Ovary (tissue), 9 donors: ENCODE results near the gene ADGRD1. TPM values are rescaled to one million over a fixed set of nuclear protein-coding genes. Genes with fewer than 3 reads are reported as not detected.

ENCODE experiments used
- DNase-seq, 5 donors: peaks; one replicate each; pipeline ENCODE4 v3.0.0-alpha.2; 2019 to 2020
- H3K27ac ChIP-seq, 2 donors: fragments of 200-600 bp; one replicate each; pipeline versions ENCODE4 v1.5.1 to v1.8.0; 2019 to 2022
- H3K27me3 ChIP-seq: fragments of 200-600 bp; one replicate; pipeline ENCODE4 v1.8.0; 2022
- H3K36me3 ChIP-seq: fragments of 200-600 bp; sonication (generic); one replicate; pipeline ENCODE4 v1.5.1; 2019
- H3K4me1 ChIP-seq: one replicate; pipeline ENCODE4 v1.8.1; 2013; ENCODE audit warnings: mild to moderate bottlenecking, moderate library complexity; ENCODE audit not compliant: insufficient read depth
- H3K4me3 ChIP-seq: fragments of 200-600 bp; sonication (generic); one replicate; pipeline ENCODE4 v1.5.1; 2017
- H3K9me3 ChIP-seq, 2 donors: fragments of 200-600 bp in 1 of 2; sonication (generic) in 1 of 2; one replicate each; pipeline versions ENCODE4 v1.5.1 to v1.8.1; 2013 to 2019; ENCODE audit warnings: mild to moderate bottlenecking in 1 of 2, moderate library complexity in 1 of 2
- EP300 ChIP-seq: sonication (generic); formaldehyde crosslinking; IDR thresholded peaks from one replicate; pipeline ENCODE4 v1.6.1; 2017; ENCODE audit warnings: antibody characterized with exemption
- POLR2A ChIP-seq: fragments of 450-650 bp; IDR thresholded peaks from one replicate; pipeline ENCODE4 v1.6.1; 2017; ENCODE audit warnings: antibody characterized with exemption, mild to moderate bottlenecking, moderate library complexity
- WGBS, 3 donors: extraction: QIAGEN DNeasy Blood & Tissue Kit in 1 of 3; methylation state at CpG; one replicate each; pipeline versions ENCODE4 v1.1.5 to v1.1.7; 2013 to 2017; 5-methylcytosine and 5-hydroxymethylcytosine counted together
- intact Hi-C, 4 donors: fragments of 100-400 bp; cut with DNase I; formaldehyde crosslinking; loops; one replicate each; pipeline versions ENCODE4 v1.11.0 to v1.15.1; 2022 to 2023
- polyA plus RNA-seq, 2 donors: library from polyadenylated mRNA; stranded (reverse); fragments of 200-250 nt in 1 of 2; fragments of 350-450 nt in 1 of 2; fragmentation: Illumina TruSeq in 1 of 2; extraction: RNeasy Lipid Tissue Mini Kit (QIAGEN cat#74804) in 1 of 2; gene quantifications; one replicate each; pipeline ENCODE4 v1.2.3, GENCODE V29; 2013 to 2014
- total RNA-seq, 7 donors: library from RNA; depleted of rRNA in 2 of 7; stranded (reverse); fragments of >200 nt in 2 of 7; fragmentation: NEBNext Ultra II Directional in 3 of 7; extraction: Animal tissue kit (Norgen Biotek cat#: 25700) in 3 of 7; gene quantifications; one replicate each; pipeline versions ENCODE4 v1.1.0 to v1.2.4, GENCODE V29; 2016 to 2023
- TF ChIP-seq, protein P1 (sequence below), 3 donors: fragments of 450-650 bp in 2 of 3; fragments of 200-600 bp in 1 of 3; IDR thresholded peaks; one replicate each; pipeline versions ENCODE4 v1.5.1 to v1.8.0; 2016 to 2022; ENCODE audit warnings: antibody characterized with exemption in 3 of 3, mild to moderate bottlenecking in 1 of 3
- donor health status: DM: no; HTN: no; CAD: no; lungs with moderate emphysema.
- donor health status: DM: no; HTN: no; CAD: no.
- donor health status: Bipolar disorder and iron deficiency.
- donor health status: DM: yes; HTN: yes; CAD: no.
- donor health status: DM: no; HTN: no; CAD: no.
- donor health status: DM: yes; HTN: yes; CAD: no.

The ADGRD1 gene
- total and polyA plus RNA-seq, 9 donors = 7.6 to 75.3 (median 25.9) TPM

GRCh38 chr12:131105736-131106348, 152.1 kb downstream of the ADGRD1 start:
- Histone ChIP-seq H3K4me3 (no peak overlapping the region), H3K27ac (no peak overlapping the region), H3K36me3 (no peaks in the 10 kb centered on the region), H3K4me1 (peaks cover 1% of the 10 kb centered on the region), H3K9me3 (no peaks in the 10 kb centered on the region), H3K27me3 (no peaks in the 10 kb centered on the region)
- WGBS, 3 donors = 91 to 93% (median 92%) methylated on average over 27 of the region's 27 CpGs
- no peak for TF ChIP-seq POLR2A
- no peak for TF ChIP-seq EP300
- TF ChIP-seq, protein P1, sequence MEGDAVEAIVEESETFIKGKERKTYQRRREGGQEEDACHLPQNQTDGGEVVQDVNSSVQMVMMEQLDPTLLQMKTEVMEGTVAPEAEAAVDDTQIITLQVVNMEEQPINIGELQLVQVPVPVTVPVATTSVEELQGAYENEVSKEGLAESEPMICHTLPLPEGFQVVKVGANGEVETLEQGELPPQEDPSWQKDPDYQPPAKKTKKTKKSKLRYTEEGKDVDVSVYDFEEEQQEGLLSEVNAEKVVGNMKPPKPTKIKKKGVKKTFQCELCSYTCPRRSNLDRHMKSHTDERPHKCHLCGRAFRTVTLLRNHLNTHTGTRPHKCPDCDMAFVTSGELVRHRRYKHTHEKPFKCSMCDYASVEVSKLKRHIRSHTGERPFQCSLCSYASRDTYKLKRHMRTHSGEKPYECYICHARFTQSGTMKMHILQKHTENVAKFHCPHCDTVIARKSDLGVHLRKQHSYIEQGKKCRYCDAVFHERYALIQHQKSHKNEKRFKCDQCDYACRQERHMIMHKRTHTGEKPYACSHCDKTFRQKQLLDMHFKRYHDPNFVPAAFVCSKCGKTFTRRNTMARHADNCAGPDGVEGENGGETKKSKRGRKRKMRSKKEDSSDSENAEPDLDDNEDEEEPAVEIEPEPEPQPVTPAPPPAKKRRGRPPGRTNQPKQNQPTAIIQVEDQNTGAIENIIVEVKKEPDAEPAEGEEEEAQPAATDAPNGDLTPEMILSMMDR (IDR thresholded peaks at IDR 0.05) = no peak
- intact Hi-C loops = loop anchor here in 3 of 4 donors (10.0 kb wide), 3 partner anchors 719 to 899 kb away; partner anchors contain the start of gene MMP17 (in 1 of the 3)
- DNase-seq = peak in 2 of 5 donors; percentile 14 to 30

- peaks cover 1% of the 10 kb centered on the region for H3K4me1 ChIP-seq
- no peak overlapping the region for H3K4me3 ChIP-seq
- intact Hi-C loops = loop anchor here in 3 of 4 donors (10.0 kb wide), 3 partner anchors 718 to 898 kb away; partner anchors contain the start of gene MMP17 (in 1 of the 3)
- TF ChIP-seq EP300 (no peak), POLR2A (no peak)
- TF ChIP-seq, protein P1 (IDR thresholded peaks at IDR 0.05) = no peak
- no peaks in the 10 kb centered on the region for H3K9me3 ChIP-seq
- H3K27ac ChIP-seq = no peak overlapping the region
- no peaks in the 10 kb centered on the region for H3K36me3 ChIP-seq
- peak in 2 of 5 donors; percentile 2 to 28 for DNase-seq
- WGBS, 3 donors = 66 to 86% (median 79%) methylated on average over 6 of the region's 6 CpGs
- no peaks in the 10 kb centered on the region for H3K27me3 ChIP-seq
Measured at GRCh38 chr12:131106349-131106941, 152.7 kb downstream of the ADGRD1 start.

DNA sequence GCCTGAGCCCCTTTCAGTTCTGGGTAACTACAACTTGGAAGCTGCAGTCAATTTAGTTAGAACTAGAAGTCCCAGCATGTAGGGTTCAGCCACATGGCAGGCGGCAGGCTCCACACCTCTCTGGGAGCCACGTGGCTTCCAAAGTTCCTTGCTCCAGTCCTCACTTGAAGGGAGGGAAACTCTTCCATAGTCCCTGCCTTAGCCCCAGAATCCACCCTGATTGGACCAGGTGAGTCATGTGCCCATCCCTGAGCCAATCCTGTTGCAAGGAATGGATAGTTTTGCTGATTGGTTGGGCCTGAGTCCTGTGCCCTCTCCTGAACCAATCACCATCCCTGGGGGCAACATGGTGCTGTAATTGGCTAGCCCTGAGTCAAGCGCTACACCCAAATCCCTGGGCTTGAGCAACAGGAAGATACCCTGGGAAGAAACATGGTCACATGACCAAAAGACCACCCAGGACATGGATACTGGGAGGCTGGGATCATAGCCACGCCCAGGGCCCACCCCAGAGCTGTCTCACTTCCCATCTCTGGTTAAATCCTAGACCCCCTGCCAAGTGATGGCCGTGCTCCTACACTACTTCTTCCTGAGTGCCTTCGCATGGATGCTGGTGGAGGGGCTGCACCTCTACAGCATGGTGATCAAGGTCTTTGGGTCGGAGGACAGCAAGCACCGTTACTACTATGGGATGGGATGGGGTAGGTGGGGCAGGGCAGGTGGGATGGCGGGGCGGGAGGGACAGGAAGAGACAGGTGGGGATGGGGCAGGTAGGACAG, 154.7 kb downstream of the ADGRD1 start:
- intact Hi-C loops = loop anchor here in 3 of 4 donors (10.0 kb wide), 3 partner anchors 716 to 896 kb away; partner anchors contain the start of gene MMP17 (in 1 of the 3)
- DNase-seq = peak in 1 of 5 donors; percentile 20
- H3K27me3 ChIP-seq = no peaks in the 10 kb centered on the region
- no peak overlapping the region for H3K4me3 ChIP-seq
- no peaks in the 10 kb centered on the region for H3K36me3 ChIP-seq
- H3K27ac ChIP-seq = no peak overlapping the region
- WGBS, 3 donors = 93 to 96% (median 96%) methylated on average over 10 of the region's 10 CpGs
- H3K4me1 ChIP-seq = peaks cover 1% of the 10 kb centered on the region
- no peak for TF ChIP-seq POLR2A
- no peak for TF ChIP-seq EP300
- TF ChIP-seq, protein P1 (IDR thresholded peaks at IDR 0.05) = no peak
- H3K9me3 ChIP-seq = no peaks in the 10 kb centered on the region

GRCh38 chr12:131111446-131111845, 157.7 kb downstream of the ADGRD1 start:
- H3K27ac ChIP-seq = no peak overlapping the region
- TF ChIP-seq EP300 (no peak), POLR2A (no peak)
- TF ChIP-seq, protein P1 (IDR thresholded peaks at IDR 0.05) = no peak
- WGBS, 3 donors = 88 to 94% (median 91%) methylated on average over 3 of the region's 3 CpGs

More at GRCh38 chr12:131111446-131111845, 157.7 kb downstream of the ADGRD1 start:
- no peak overlapping the region for H3K4me3 ChIP-seq
- intact Hi-C loops = no loop called here
- DNase-seq = no peak
- H3K4me1 ChIP-seq = no peaks in the 10 kb centered on the region
- H3K36me3 ChIP-seq = no peaks in the 10 kb centered on the region
- H3K27me3 ChIP-seq = no peaks in the 10 kb centered on the region
- no peaks in the 10 kb centered on the region for H3K9me3 ChIP-seq
